GM18858 (cell line): ENCODE data around the gene TNS2.

Experiments
- ATAC-seq: cut with Tn5 transposase; IDR thresholded peaks from one replicate; pipeline ENCODE4 v1.9.1; 2021; ENCODE audit not compliant: unreplicated experiment

TNS2 gene

DNA sequence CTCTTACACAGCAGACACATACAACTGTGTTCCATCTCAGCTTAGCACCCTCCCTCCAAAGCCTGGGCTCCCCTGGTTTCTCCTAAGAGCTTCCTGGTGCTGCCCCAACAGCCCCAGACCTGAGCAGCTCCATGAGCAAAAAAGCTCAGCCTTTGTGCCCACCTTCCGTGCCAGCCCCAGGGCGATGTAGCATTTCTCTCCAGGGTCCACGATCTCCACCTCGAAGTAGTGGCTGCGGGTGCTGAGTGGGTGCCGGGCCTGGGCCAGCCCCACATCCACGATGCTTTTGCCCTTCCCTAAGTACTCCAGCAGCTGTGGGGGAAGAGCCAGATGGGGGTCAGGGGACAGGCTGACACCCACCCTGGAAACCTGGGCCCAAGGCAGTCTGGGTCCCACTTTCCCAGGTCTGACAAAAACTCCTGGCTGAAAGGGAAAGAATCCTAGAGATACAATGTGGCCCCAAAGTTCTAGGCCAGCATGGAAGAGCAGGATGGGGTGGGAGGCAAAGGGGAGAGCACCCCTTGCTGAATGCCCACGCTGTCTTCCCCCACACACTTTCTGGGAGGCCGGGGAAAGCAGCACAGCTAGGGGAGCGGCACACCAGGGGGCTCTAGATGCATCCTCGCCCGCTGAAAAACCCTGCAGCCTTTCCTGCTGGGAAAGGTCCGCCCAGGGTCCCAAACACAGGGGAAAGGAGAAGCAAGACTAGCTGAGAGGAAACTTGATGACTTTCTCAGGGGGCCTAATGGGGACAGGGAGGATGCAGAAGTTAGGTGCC lies 18.3 kb downstream of the TNS2 start:
- ATAC-seq: no peak

DNA sequence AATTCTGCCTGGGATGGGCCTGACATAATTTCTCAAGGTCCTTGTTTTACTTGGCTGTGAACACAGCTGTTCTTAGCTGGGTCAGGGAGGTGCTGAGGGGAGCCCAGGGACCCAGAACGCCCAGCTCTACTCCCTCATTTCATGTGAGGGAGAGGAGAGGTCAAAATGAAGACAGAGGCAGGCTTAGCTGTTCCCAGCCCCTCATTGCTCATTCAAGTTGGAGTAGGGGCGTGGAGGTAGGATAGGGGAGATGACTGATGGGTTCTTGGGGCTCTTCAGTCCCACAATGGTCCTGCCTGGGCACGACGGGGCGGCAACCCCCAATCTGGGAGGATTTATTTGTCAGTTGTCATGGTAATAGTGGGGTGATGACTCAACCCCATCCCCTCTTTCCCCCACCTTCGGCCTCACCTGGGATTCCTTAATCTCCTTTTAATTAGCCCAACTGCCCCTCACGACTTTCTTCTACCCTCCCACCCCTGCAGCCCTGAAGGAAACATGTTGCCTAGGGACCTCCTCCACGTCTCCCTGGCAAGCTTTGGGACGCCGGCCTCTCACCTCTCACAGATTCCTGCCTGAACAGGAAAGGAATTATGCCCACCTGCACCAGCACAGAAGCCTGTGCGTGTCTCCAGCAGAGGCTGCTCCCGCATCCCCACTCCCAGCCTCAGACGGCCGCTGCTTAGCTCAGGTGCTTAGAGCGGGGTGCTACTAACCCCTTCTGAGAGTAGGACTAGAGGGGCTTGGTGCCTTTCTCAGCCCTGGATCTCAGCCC lies 19.1 kb downstream of the TNS2 start:
- no peak for ATAC-seq

DNA sequence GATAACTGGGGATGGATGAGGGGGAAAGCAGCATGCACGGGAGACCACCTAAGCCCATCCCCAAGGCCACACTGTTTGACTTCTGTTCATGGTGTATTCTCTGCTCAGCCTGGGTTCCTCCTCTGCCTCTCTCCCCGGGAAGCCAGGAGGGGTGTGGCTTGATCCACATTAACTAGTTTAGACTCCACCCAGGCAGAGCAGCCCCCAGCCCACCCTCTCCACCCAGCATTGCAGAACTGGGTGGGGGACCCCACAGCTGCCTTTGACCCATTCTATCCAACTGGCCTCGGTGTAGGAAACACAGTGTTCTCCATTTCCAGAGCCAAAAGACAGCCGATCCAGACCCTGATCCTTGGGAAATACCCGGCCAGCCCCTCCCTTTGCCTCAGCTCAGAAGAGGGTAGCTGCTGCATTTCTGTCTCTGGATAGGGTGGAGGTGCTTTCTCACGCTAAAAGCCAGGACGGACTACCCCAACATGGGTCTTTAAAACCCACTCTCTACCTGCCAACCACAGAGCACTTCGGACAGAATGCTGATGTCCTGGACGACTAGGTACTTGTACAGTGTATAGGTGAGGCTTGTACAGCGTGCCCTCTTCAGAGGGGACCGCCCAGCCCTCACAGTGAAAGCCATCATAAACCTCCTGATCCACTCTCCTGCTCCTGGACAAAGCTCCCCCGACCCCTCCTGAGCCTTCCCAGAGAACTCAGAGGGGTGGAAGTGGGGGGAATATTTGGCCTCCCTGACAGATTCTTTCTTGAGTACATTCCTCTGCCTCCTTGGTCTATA lies 20.0 kb downstream of the TNS2 start:
- no peak for ATAC-seq

DNA sequence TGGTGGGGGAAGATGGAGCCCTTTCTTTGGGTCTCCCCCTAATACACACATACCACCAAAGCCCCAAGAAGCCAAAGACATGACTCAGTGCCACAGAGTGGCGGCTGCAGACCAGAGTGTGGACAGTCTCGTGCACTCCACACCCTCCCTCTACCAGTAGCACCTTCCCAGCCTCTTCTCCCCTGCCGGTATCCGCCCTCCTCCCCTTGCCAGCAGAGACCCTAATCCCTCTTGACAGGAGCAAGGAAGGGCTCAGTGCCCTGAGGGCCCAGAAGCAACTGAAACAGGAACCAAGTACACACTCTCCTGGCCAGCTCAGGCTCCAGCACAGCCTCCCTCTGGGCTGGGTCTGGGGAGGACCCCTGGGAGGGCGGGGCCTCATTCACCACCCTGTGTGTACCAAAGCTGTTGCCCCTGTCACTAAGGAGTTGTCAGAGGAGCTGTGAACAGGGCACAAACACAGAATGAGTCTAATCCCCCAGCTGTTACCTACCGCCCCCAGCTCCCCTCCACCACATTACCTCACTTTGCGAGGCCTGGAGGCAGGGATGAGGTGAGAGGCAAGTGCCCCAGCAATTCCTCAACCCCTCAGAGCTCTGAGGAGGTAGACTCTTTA lies 21.1 kb downstream of the TNS2 start:
- ATAC-seq: no peak

DNA sequence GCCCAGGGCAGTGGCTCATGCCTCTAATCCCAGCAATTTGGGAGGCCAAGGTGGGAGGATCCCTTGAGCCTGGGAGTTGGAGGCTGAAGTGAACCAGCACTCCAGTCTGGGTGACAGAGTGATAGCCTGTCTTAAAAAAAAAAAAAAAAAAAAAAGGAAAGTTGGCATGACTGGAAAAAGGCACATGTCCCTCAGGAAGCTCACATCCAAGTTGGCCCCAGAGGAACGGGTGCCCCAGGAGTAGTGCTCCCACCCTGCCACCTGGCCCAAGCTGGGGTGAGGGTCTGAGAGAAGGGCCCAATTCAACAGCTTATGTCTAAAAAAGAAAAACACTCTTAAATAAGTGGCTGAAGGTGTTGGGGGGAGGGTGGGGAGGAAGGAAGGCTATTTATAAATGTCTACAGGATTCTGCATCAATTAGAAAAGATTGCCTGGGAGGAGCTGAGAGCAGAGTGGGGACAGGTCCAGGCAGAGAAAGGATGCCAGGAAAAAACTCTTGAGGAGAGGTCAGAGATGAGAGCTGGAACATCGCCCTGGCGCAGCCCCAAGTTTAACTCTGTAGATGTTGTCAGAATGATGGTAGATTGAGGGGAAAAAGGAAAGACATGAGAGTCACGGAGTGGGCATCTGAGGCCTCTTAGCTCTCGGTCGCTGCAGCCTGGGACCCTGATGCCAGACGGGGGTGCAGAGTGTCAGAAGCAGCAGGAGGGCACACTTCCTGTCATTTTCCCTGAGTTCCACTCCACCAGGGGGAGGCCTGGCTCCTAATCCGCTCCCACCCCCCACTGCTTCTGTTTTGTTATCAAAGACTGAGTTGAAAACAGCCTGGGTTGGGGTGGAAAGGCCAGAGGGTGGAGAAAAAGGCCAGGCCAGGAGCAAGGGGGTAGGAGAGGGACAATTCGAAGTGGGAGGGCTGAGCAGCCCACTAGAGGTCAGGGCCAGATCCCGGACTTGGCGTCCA lies 22.0 kb downstream of the TNS2 start:
- no peak for ATAC-seq

DNA sequence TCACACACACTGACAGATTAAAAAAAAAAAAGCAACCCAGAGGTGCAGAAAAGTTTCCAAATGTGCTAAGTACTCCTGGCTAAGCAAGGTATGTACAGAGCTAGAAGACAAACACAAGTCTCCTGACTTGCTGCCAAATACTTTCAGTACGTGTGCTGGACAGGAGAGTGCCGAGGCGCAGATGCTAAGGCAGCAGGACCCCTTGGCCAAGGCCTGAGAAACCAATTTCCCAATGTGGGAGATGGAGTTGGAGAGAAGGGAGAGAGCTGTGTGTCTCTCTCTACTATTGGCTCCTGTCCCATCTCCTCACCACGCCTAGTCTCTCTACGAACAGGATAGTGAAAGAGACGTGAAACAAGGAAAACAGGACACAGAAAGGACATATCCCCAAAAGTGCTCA lies 24.0 kb downstream of the TNS2 start:
- no peak for ATAC-seq

DNA sequence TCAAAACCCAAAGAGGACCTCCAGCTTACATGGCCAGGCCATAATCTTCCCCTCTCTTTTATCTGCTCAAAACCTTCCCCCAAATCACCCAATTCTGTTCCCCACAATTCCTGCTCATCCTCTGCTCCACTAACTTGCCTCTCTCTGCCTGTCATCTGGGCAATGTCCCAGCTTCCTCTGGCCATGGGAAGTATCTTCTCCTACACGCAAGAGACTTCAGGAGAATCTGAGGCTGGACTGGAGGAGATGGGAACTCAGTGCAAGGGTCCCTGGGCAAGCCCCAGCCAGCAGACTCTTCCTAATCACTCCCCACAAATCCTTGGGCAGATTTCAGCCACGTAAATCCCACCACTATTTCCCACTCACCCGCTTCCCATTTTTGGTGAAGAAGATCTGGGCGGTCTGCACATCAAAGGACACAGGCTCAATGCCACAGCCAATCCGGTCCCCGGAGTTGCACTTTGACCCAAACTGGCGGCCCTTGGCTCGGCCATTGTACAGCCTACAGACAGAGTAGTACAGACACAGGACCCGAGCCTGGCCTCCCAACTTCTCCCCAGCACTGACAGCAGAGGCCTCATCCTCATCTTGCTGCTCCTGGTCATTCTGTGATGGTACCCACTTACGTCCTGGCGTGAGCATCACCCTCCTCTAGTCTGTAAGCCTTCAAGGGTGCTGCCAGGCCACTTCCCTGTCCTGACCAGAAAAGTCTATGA lies 24.6 kb downstream of the TNS2 start:
- ATAC-seq: no peak

DNA sequence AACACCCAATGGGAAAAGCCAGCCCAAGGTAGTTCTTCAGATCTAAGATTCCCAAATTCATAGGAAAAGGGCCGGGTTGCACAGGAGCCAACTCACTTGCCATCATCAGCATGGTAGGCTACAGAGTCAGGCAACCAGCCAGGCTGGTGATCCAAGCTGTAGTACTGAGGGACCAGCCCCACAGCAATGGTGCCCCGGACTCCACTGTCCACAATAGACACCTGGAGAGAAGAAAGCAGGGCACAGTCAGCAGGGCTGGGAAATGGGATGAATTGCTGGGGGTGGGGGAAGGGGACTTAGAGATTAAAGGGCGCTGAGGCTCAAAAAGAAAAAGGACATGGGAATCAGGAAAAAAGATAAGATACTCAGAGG lies 25.1 kb downstream of the TNS2 start:
- ATAC-seq: no peak

DNA sequence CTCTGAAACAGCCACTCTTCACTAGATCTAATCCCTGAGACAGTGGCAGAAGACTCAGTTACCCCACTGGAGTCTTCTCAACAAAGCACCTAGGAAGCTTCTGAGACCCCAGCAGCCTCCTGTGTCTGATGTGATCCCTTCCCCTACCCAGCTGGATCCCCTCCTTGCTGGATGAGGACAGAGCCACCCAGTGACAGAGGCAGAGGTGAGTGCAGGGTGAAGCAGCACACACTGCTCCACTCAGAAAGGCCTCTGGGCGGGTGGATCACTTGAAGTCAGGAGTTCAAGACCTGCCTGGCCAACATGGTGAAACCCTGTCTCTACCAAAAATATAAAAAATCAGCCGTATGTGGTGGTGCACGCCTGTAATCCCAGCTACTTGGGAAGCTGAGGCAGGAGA lies 26.6 kb downstream of the TNS2 start:
- no peak for ATAC-seq

DNA sequence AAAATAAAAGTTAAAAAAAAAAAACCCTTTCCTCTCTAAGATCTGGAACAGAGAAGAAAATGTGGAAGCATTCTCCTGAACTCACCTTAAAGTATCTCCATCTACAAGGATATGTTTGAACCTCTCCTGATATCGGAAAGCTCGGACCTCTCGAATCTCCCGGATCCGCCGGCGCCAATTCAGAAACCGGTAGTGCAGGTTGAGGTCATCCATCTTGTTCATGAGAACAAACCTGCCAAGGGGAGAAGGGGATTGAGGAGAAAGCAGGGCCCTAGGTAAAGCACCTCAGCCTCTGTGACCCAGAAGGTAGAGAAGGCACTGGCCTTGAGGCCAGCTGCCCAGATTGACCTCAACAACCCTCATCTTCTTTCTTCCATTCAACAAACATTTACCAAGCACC lies 27.2 kb downstream of the TNS2 start:
- no peak for ATAC-seq

DNA sequence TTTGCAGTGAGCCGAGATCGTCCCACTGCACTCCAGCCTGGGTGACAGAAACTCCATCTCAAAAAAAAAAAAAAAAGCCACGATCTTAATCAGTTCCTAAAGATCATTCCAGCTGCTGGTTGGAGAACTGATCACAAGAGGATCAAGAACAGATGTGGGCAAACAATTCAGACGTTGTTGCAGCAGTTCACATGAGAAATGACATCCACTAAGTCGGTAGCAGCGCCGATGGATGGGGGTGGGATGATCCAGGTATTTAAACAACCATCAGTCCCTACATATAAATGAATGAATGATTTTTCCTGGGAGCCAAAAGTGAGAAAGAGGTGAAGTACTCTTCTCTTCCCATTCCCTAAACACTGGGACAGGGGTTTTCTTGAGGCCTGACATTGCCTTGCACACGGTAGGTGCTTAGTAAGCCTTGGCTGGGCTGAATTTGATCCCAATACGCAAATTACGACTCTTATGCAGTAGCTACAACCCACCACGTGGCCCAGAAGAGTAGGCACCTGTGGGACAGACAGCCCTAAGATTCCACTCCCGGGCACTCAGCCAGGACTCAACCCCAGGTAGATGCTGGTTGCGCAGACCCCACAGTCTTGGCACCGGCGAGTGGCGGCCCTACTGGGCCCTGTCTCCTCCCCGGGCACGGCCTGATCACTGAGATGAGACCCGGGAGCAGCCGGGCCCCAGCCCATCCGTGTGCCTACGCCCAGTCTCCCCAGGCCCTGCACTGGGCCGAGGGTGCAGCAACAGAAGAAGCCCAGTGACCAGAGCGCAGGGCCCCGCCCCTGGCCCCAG lies 28.8 kb downstream of the TNS2 start:
- ATAC-seq: no peak

DNA sequence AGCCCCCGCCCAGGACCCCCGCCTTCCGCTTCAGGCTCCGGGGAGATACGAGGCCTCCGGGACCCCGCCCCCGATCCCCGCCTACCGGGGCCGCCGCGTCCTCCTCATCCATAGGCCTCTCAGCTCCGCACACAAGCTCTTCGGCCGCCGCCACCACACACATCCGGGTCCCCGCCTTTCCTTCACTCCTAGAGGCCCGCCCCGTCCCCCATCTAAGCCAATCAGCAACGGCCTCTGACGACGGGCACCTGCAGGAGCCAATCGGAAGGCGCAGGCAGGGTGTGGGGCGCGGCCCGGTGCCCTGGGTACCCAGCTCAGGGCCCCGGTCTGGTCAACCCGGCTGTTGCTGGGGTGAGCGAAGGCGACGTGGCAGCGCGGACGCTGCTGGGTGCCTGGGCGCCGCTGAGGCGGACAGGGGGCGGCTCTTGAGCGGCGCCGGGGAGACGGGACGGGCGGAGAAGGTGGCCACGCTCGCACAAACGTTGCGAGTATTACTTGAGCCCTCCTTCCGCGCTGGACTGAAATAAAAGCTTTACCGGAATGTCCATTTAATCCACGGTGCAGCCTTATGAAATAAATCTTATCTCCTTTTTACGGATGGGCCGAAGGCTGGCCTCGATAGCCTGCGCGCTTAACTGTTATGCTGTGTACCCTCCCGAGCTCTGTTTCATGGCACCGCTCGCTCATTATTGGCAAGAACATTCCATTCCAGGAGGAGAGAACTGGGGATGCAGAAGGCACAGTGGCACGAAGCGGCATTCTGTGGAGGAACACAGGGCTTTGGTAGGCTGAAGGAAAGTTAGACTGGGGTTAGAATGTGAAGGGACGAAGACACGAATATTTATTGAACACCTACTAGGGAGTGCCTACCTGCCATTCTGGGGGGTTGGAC lies 29.6 kb downstream of the TNS2 start, which contains the start of gene SPRYD3:
SPRYD3 (minus strand) TSS at position 165 of the 892 bp plus-strand sequence; CDS start at position 108, 57 bp downstream.
- ATAC-seq: peak; percentile 96

DNA sequence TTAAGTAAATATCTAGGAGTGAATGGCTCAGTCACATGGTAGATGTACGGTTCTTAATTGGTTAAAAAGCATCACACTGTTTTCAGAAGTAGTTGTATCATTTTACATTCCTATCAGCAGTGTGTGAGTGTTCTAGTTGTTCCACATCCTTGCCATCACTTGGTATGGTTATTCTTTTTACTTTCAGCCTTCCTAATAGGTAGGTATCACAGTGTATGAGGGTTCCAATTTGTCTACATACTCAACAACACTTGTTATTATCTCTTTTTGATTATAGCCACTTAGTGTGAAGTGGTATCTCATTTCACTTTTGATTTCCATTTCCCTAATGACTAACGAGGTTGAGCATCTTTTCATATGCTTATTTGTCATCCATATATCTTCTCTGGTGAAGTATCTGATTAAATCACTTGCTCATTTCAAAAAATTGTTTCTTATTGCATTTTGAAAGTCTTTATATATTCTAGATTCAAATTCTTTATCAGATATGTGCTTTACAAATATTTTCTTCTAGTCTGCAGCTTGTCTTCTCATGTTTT lies 32.8 kb downstream of the TNS2 start:
- no peak for ATAC-seq

DNA sequence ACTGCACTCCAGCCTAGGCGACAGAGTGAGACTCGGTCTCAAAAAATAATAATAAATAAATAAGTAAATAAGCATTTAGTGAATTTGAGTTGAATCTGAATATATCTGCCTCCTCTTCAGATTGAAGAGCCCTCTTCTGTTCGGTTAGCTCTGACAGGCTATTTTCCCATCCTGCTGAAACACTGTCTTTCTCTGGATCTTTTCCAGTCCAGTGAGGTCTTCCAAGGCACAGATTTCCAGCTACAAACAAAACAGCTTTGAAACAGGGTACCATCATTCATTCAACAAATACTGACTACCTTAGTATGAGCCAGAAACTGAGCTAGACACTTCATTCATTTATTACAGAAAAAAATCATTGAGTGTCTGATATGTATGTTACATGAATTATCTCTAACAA lies 36.5 kb downstream of the TNS2 start:
- no peak for ATAC-seq

DNA sequence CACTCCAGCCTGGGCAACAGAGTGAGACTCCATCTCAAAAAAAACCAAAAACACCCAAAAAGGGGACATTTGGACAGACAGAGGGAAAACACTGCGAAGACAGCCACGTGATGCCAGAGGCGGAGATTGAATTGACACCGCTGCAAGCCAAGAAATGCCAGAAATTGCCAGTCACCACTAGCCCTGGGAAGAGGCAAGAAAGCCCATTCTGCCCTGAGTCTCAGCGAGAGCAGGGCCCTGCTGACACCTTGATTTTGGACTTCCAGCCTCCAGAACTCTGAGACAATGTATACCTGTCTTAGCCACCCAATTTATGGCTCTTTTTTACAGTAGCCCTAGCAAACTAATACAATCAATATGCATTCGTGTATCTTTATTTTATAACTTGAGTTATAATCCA lies 40.2 kb downstream of the TNS2 start:
- no peak for ATAC-seq

DNA sequence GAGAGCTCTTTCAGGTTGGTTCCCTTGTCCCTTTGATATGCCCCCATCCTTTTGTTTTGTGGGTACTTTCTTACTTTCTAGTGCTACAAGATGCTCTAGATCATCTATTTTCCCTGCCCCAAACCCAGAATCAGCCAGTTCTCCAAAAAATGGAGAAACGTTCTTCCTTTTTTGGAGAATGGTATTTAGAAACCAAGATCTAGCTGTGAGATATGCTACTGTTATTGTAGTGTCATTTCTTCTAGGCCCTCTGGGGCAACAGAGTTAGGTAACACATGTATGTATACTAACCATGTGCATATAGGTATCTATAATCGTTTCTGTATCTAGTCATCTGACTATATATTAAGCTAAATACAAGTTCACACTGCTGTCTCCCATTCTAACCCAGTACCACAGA lies 40.7 kb downstream of the TNS2 start:
- no peak for ATAC-seq

DNA sequence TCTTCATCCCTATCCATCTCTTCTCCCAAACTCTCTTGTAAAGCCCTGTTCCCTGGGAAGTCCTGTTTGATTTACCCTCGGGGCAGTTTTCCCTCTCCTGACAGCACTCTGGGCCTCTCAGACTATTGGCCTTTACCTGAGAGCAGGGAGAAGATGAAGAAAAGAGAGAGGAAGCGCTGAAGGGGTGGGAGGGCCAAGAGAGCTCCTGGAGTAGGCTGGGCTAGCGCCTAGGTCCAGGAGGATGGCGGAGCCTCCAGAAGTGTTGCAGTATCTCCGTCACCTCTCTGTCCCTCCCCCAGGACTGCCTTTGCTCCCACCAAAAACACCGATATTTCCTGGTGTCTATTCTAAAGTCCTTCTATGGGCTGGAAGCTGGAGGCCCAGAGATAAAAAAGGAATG lies 41.9 kb downstream of the TNS2 start:
- ATAC-seq: no peak
